ENCODE measurements around the gene WSCD2.
A peak's percentile ranks its signal among the peaks of the same experiment; 100 is the strongest.

The WSCD2 gene

GRCh38 chr12:108107293-108107692 is 21.8 kb upstream of the WSCD2 start:
- no peak for DNase-seq

- no peak for DNase-seq
Measured at GRCh38 chr12:108109504-108109903, 19.6 kb upstream of the WSCD2 start.

GRCh38 chr12:108109954-108110353 is 19.1 kb upstream of the WSCD2 start:
- DNase-seq, result no peak

- no peak for DNase-seq
Measured at GRCh38 chr12:108110844-108111243, 18.2 kb upstream of the WSCD2 start.

GRCh38 chr12:108112832-108113556 is 16.1 kb upstream of the WSCD2 start:
- DNase-seq, result no peak

- DNase-seq, result peak in 1 of 56 donors; percentile 8
Measured at GRCh38 chr12:108115123-108116121, 13.7 kb upstream of the WSCD2 start.

GRCh38 chr12:108116254-108116653 is 12.8 kb upstream of the WSCD2 start:
- no peak for DNase-seq

- DNase-seq, result no peak
Measured at GRCh38 chr12:108116699-108117098, 12.4 kb upstream of the WSCD2 start.

GRCh38 chr12:108117163-108117849 is 11.8 kb upstream of the WSCD2 start:
- no peak for DNase-seq

- DNase-seq, result no peak
Measured at GRCh38 chr12:108117902-108118301, 11.2 kb upstream of the WSCD2 start.

- no peak for DNase-seq
Measured at GRCh38 chr12:108119126-108119973, 9.7 kb upstream of the WSCD2 start.

GRCh38 chr12:108119974-108120862 is 8.9 kb upstream of the WSCD2 start:
- DNase-seq, result no peak

- DNase-seq, result no peak
Measured at GRCh38 chr12:108120863-108121165, 8.3 kb upstream of the WSCD2 start.

GRCh38 chr12:108121320-108121719 is 7.8 kb upstream of the WSCD2 start:
- DNase-seq, result no peak

- DNase-seq, result no peak
Measured at GRCh38 chr12:108121728-108122471, 7.2 kb upstream of the WSCD2 start.

GRCh38 chr12:108122644-108123043 is 6.4 kb upstream of the WSCD2 start:
- no peak for DNase-seq

- DNase-seq, result no peak
Measured at GRCh38 chr12:108123402-108123801, 5.7 kb upstream of the WSCD2 start.

GRCh38 chr12:108125073-108125472 is 4.0 kb upstream of the WSCD2 start:
- no peak for DNase-seq

GRCh38 chr12:108126212-108126611 is 2.9 kb upstream of the WSCD2 start:
- DNase-seq, result no peak
